Natural killer cell (primary cell): Measurements from ENCODE around the gene CSMD2. TPM values are rescaled to one million over a fixed set of nuclear protein-coding genes. Genes with fewer than 3 reads are reported as not detected.

Experiments used
- ATAC-seq, 3 donors: fragments of 150-1000 bp in 2 of 3; fragments of 200-7000 bp in 1 of 3; cut with Tn5 transposase; 1 replicate in 1 of 3; 2 replicates in 2 of 3; pipeline ENCODE4 v1.10.0; 2021; ENCODE audit warnings: mild to moderate bottlenecking in 2 of 3, moderate library complexity in 2 of 3
- DNase-seq, 2 donors: peaks; one replicate each; pipeline versions ENCODE4 v3.0.0 to v3.0.0-alpha.2; 2013 to 2021; ENCODE audit warnings: mixed read lengths in 1 of 2
- H3K27ac ChIP-seq: one replicate; pipeline ENCODE4 v1.5.1; 2013; ENCODE audit warnings: mild to moderate bottlenecking, low read length
- H3K27me3 ChIP-seq: one replicate; pipeline ENCODE4 v1.6.1; 2013; ENCODE audit warnings: low read length; ENCODE audit not compliant: control insufficient read depth, insufficient read depth
- H3K36me3 ChIP-seq: one replicate; pipeline ENCODE4 v1.6.1; 2013; ENCODE audit warnings: low read length; ENCODE audit not compliant: control insufficient read depth, insufficient read depth
- H3K4me1 ChIP-seq: one replicate; pipeline ENCODE4 v1.6.1; 2013; ENCODE audit warnings: low read length; ENCODE audit not compliant: control insufficient read depth, insufficient read depth
- H3K4me3 ChIP-seq: one replicate; pipeline ENCODE4 v1.5.1; 2013; ENCODE audit warnings: low read length
- H3K9me3 ChIP-seq: one replicate; pipeline ENCODE4 v1.6.1; 2013; ENCODE audit warnings: low read length; ENCODE audit not compliant: control insufficient read depth, insufficient read depth
- H3K27ac Mint-ChIP-seq, 2 donors: one replicate each; pipeline ENCODE4 v1.8.0; 2022; ENCODE audit warnings: mild to moderate bottlenecking in 2 of 2, mixed read lengths in 2 of 2, moderate library complexity in 1 of 2
- H3K27me3 Mint-ChIP-seq, 2 donors: one replicate each; pipeline ENCODE4 v1.8.0; 2022; ENCODE audit warnings: low read depth in 2 of 2, mixed read lengths in 2 of 2
- H3K36me3 Mint-ChIP-seq: one replicate; pipeline ENCODE4 v1.8.0; 2022; ENCODE audit warnings: mixed read lengths
- H3K4me1 Mint-ChIP-seq, 2 donors: one replicate each; pipeline ENCODE4 v1.8.0; 2022; ENCODE audit warnings: mixed read lengths in 2 of 2
- H3K4me3 Mint-ChIP-seq: one replicate; pipeline ENCODE4 v1.8.0; 2022; ENCODE audit warnings: mild to moderate bottlenecking, moderate library complexity, mixed read lengths
- H3K9me3 Mint-ChIP-seq, 2 donors: one replicate each; pipeline ENCODE4 v1.8.0; 2022; ENCODE audit warnings: mixed read lengths in 2 of 2
- CTCF ChIP-seq: fragments of 200-600 bp; IDR thresholded peaks from one replicate; pipeline ENCODE4 v1.8.0; 2022; ENCODE audit warnings: antibody characterized with exemption
- WGBS: methylation state at CpG from one replicate; pipeline ENCODE4 v1.1.7; 2013; ENCODE audit warnings: missing lambda C conversion rate; ENCODE audit not compliant: insufficient coverage; 5-methylcytosine and 5-hydroxymethylcytosine counted together
- intact Hi-C: fragments of 100-400 bp; cut with micrococcal nuclease; formaldehyde crosslinking; loops from one replicate; pipeline ENCODE4 v1.14.2; 2022
- total RNA-seq, 4 donors: library from RNA; stranded (reverse); fragments of 120-200 nt in 1 of 4; gene quantifications; one replicate each; pipeline versions ENCODE4 v1.2.3 to v1.2.4, GENCODE V29; 2013 to 2022

Gene CSMD2
- total RNA-seq, 3 donors from 2014 or later (not counting 1 experiment from before 2014, with no cell fraction given) = not detected

DNA sequence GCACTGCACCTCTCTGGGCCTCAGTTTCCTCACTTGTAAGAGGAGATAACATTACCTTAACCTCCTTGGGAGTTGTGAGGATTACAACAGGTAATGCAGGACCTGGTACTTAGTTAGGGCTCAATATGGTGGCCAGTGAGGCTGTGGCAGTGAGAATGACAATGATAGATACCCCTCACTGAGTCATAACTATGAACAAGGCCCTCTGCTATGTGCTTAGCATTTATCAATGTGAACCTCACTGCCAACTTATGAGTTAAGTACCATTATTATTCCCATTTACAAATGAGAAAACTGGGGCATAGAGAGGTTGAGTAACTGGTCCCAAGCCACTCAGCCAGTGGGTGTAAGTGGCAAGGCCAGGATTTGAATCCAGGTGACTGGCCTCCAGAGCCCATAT lies 236.8 kb downstream of the CSMD2 start:
- peaks cover 3% of the 10 kb centered on the region for H3K27me3 ChIP-seq
- no peaks in the 10 kb centered on the region for H3K4me1 ChIP-seq
- Mint-ChIP-seq H3K4me3 (no peak overlapping the region), H3K9me3 (peaks cover 0 to 2% of the 10 kb centered on the region in 2 donors), H3K27ac (no peak overlapping the region), H3K4me1 (no peaks in the 10 kb centered on the region), H3K27me3 (peaks cover 9 to 31% of the 10 kb centered on the region in 2 donors), H3K36me3 (no peaks in the 10 kb centered on the region)
- H3K36me3 ChIP-seq = no peaks in the 10 kb centered on the region
- no peaks in the 10 kb centered on the region for H3K9me3 ChIP-seq
- no peak for TF ChIP-seq CTCF
- no peak overlapping the region for H3K27ac ChIP-seq
- ATAC-seq = no peak
- no peak for DNase-seq
- H3K4me3 ChIP-seq = no peak overlapping the region
- intact Hi-C loops = no loop called here

GRCh38 chr1:33927721-33928120 lies 237.3 kb downstream of the CSMD2 start:
- Mint-ChIP-seq H3K4me1 (no peaks in the 10 kb centered on the region), H3K36me3 (no peaks in the 10 kb centered on the region), H3K4me3 (no peak overlapping the region), H3K27me3 (peaks cover 8 to 26% of the 10 kb centered on the region in 2 donors), H3K9me3 (peaks cover 0 to 2% of the 10 kb centered on the region in 2 donors), H3K27ac (no peak overlapping the region)
- Histone ChIP-seq H3K36me3 (no peaks in the 10 kb centered on the region), H3K9me3 (no peaks in the 10 kb centered on the region), H3K4me3 (no peak overlapping the region), H3K27me3 (peaks cover 3% of the 10 kb centered on the region), H3K4me1 (no peaks in the 10 kb centered on the region), H3K27ac (no peak overlapping the region)
- ATAC-seq (no peak), DNase-seq (no peak)
- WGBS = 66% methylated on average over 2 of the region's 2 CpGs
- intact Hi-C loops = no loop called here
- TF ChIP-seq CTCF = no peak

DNA sequence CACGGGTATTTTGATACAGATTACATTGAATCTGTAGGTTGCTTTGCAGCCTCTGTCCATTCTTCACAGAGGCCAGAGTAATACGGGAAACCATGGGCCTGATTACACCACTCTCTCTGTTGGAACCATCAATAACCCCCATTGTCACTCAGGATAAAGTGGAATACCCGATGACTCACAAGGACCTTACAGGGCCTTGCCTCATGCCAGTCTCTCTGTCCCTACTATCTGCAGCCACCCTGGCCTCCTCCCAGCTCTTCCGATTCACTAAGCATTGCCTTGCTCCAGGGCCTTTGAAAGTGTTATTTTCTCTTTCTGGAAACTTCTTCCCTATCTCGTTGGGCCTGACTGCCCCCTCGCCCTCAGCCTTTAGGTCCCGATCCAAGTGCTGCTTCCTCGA lies 239.4 kb downstream of the CSMD2 start:
- no peaks in the 10 kb centered on the region for H3K4me1 Mint-ChIP-seq
- ATAC-seq = no peak
- H3K27me3 Mint-ChIP-seq = peaks cover 3 to 12% of the 10 kb centered on the region in 2 donors
- Histone ChIP-seq H3K36me3 (no peaks in the 10 kb centered on the region), H3K27ac (no peak overlapping the region), H3K4me1 (no peaks in the 10 kb centered on the region), H3K27me3 (peaks cover 3% of the 10 kb centered on the region), H3K9me3 (no peaks in the 10 kb centered on the region), H3K4me3 (no peak overlapping the region)
- peaks cover 0 to 2% of the 10 kb centered on the region in 2 donors for H3K9me3 Mint-ChIP-seq
- no peak overlapping the region for H3K4me3 Mint-ChIP-seq
- H3K27ac Mint-ChIP-seq = no peak overlapping the region
- 91% methylated on average over 8 of the region's 8 CpGs for WGBS
- TF ChIP-seq CTCF = no peak
- no peak for DNase-seq
- intact Hi-C loops = no loop called here
- H3K36me3 Mint-ChIP-seq = no peaks in the 10 kb centered on the region

DNA sequence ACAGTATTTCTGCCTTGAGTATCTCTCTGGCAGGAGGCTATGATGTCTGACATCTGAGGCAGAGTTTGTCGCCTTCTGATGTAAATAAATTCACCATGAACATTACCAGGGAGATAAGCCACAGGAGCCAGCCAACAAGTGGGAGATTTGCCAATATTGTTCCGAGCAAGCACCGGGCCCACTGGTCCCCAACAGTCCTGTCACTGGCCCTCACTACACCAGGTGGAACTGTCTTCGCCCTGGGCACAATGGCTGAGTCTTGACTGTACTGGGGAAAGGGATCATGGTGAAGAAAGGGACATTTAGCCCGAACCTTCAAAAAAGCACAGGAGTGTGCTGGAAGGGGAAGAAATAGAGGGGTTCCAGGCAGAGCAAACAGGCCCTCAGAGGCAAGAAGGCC lies 243.7 kb downstream of the CSMD2 start:
- TF ChIP-seq CTCF = no peak
- H3K9me3 ChIP-seq = no peaks in the 10 kb centered on the region
- Mint-ChIP-seq H3K9me3 (peaks cover 0 to 2% of the 10 kb centered on the region in 2 donors), H3K4me3 (no peak overlapping the region), H3K4me1 (no peaks in the 10 kb centered on the region), H3K36me3 (no peaks in the 10 kb centered on the region), H3K27me3 (peaks cover 8 to 12% of the 10 kb centered on the region in 2 donors), H3K27ac (no peak overlapping the region)
- no peaks in the 10 kb centered on the region for H3K27me3 ChIP-seq
- DNase-seq (no peak), ATAC-seq (no peak)
- H3K4me1 ChIP-seq = no peaks in the 10 kb centered on the region
- intact Hi-C loops = no loop called here
- WGBS = 92% methylated on average over 5 of the region's 5 CpGs
- H3K4me3 ChIP-seq = no peak overlapping the region
- no peaks in the 10 kb centered on the region for H3K36me3 ChIP-seq
- no peak overlapping the region for H3K27ac ChIP-seq
